Activated CD8-positive, alpha-beta T cell treated with anti-CD3 and anti-CD28 coated beads for 36 hours (primary cell): ENCODE results near the gene PUS1. TPM values are rescaled to one million over a fixed set of nuclear protein-coding genes. Genes with fewer than 3 reads are reported as not detected.

Experiments used
- ATAC-seq: fragments of 200-7000 bp; cut with Tn5 transposase; one replicate; pipeline ENCODE4 v1.10.0; 2021; ENCODE audit warnings: mild to moderate bottlenecking, moderate library complexity
- CTCF ChIA-PET: fragments of 350-600 bp; sonication (Branson Sonifier 250); formaldehyde crosslinking; loops from one replicate; lab custom pipeline; 2021; ENCODE audit warnings: antibody characterized with exemption; lab: Charles Lee
- POLR2A ChIA-PET: fragments of 350-600 bp; sonication (Branson Sonifier 250); formaldehyde crosslinking; loops from one replicate; lab custom pipeline; 2021; ENCODE audit warnings: antibody characterized with exemption; lab: Charles Lee
- DNase-seq: peaks from one replicate; pipeline ENCODE4 v3.0.0-alpha.2; 2020
- H3K27ac Mint-ChIP-seq: one replicate; pipeline ENCODE4 v1.8.0; 2021; ENCODE audit warnings: mild to moderate bottlenecking, mixed read lengths
- H3K27me3 Mint-ChIP-seq: one replicate; pipeline ENCODE4 v1.8.0; 2021; ENCODE audit warnings: mixed read lengths
- H3K36me3 Mint-ChIP-seq: one replicate; pipeline ENCODE4 v1.8.0; 2021; ENCODE audit warnings: low read depth, mixed read lengths
- H3K4me1 Mint-ChIP-seq: one replicate; pipeline ENCODE4 v1.8.0; 2021; ENCODE audit warnings: low read depth, mixed read lengths
- H3K4me3 Mint-ChIP-seq: one replicate; pipeline ENCODE4 v1.8.0; 2021; ENCODE audit warnings: mild to moderate bottlenecking, moderate library complexity, mixed read lengths
- H3K9me3 Mint-ChIP-seq: one replicate; pipeline ENCODE4 v1.8.0; 2021; ENCODE audit warnings: mixed read lengths
- CTCF ChIP-seq: fragments of 200-600 bp; IDR thresholded peaks from one replicate; pipeline ENCODE4 v1.8.0; 2022; ENCODE audit warnings: antibody characterized with exemption, mild to moderate bottlenecking
- intact Hi-C: fragments of 100-400 bp; cut with micrococcal nuclease; formaldehyde crosslinking; loops from one replicate; pipeline ENCODE4 v1.10.0; 2022
- total RNA-seq, 2 experiments: library from RNA; stranded (reverse); gene quantifications; one replicate each; pipeline ENCODE4 v1.2.3, GENCODE V29; 2021

The PUS1 gene
- total RNA-seq, 2 experiments from 2014 or later = 68.2 to 71.7 TPM

GRCh38 chr12:131933387-131933786 is 4.3 kb downstream of the PUS1 start:
- Mint-ChIP-seq H3K27ac (no peak overlapping the region), H3K4me3 (no peak overlapping the region), H3K36me3 (peaks cover 51% of the 10 kb centered on the region), H3K9me3 (no peaks in the 10 kb centered on the region), H3K27me3 (no peaks in the 10 kb centered on the region), H3K4me1 (peaks cover 15% of the 10 kb centered on the region)
- ATAC-seq (no peak), DNase-seq (no peak)
- no peak for TF ChIP-seq CTCF
- intact Hi-C loops = no loop called here
- CTCF ChIA-PET = no interaction called here
- POLR2A ChIA-PET = interaction anchor here (1.2 to 1.4 kb wide), 2 partner anchors 10 to 12 kb away, joined by 5 to 6 read pairs; no protein-coding TSS in a partner anchor

GRCh38 chr12:131934535-131934934 is 5.5 kb downstream of the PUS1 start:
- ChIA-PET CTCF (no interaction called here), POLR2A (interaction anchor here (0.7 to 1.4 kb wide), 3 partner anchors 9 to 15 kb away, joined by 5 to 7 read pairs (median 6); partner anchors contain the start of gene EP400)
- Mint-ChIP-seq H3K4me3 (no peak overlapping the region), H3K36me3 (peaks cover 53% of the 10 kb centered on the region), H3K9me3 (no peaks in the 10 kb centered on the region), H3K4me1 (peaks cover 15% of the 10 kb centered on the region), H3K27me3 (no peaks in the 10 kb centered on the region), H3K27ac (no peak overlapping the region)
- ATAC-seq = no peak
- DNase-seq = no peak
- TF ChIP-seq CTCF = no peak
- intact Hi-C loops = no loop called here

- H3K4me3 Mint-ChIP-seq = no peak overlapping the region
- H3K27ac Mint-ChIP-seq = no peak overlapping the region
- H3K27me3 Mint-ChIP-seq = no peaks in the 10 kb centered on the region
- no peak for DNase-seq
- no peak for ATAC-seq
- peaks cover 46% of the 10 kb centered on the region for H3K36me3 Mint-ChIP-seq
- no peaks in the 10 kb centered on the region for H3K4me1 Mint-ChIP-seq
- CTCF ChIA-PET = no interaction called here
- no peak for TF ChIP-seq CTCF
- intact Hi-C loops = no loop called here
- POLR2A ChIA-PET = interaction anchor here (1.9 kb wide), 1 partner anchor 8 kb away, joined by 11 read pairs; the partner anchor contains the start of gene PUS1
- no peaks in the 10 kb centered on the region for H3K9me3 Mint-ChIP-seq
Measured at GRCh38 chr12:131938082-131938481, 9.0 kb downstream of the PUS1 start.

- Mint-ChIP-seq H3K36me3 (peaks cover 46% of the 10 kb centered on the region), H3K9me3 (no peaks in the 10 kb centered on the region), H3K27me3 (no peaks in the 10 kb centered on the region), H3K4me1 (no peaks in the 10 kb centered on the region), H3K4me3 (no peak overlapping the region), H3K27ac (no peak overlapping the region)
- CTCF ChIA-PET = no interaction called here
- intact Hi-C loops = no loop called here
- POLR2A ChIA-PET = interaction anchor here (0.6 to 1.9 kb wide), 2 partner anchors 9 to 10 kb away, joined by 3 to 11 read pairs; partner anchors contain the start of gene PUS1
- DNase-seq (no peak), ATAC-seq (no peak)
- no peak for TF ChIP-seq CTCF
Measured at GRCh38 chr12:131939007-131939406, 9.9 kb downstream of the PUS1 start.

- H3K4me1 Mint-ChIP-seq = no peaks in the 10 kb centered on the region
- CTCF ChIA-PET = no interaction called here
- H3K36me3 Mint-ChIP-seq = peaks cover 53% of the 10 kb centered on the region
- no peaks in the 10 kb centered on the region for H3K27me3 Mint-ChIP-seq
- ATAC-seq (no peak), DNase-seq (no peak)
- no peak overlapping the region for H3K27ac Mint-ChIP-seq
- H3K9me3 Mint-ChIP-seq = no peaks in the 10 kb centered on the region
- intact Hi-C loops = no loop called here
- TF ChIP-seq CTCF = no peak
- H3K4me3 Mint-ChIP-seq = no peak overlapping the region
- POLR2A ChIA-PET = no interaction called here
Measured at GRCh38 chr12:131940141-131940547, 11.1 kb downstream of the PUS1 start.
